K562 (cell line): ENCODE data around the gene MRPL37. TPM values are rescaled to one million over a fixed set of nuclear protein-coding genes. Genes with fewer than 3 reads are reported as not detected.

ENCODE experiments used
- ATAC-seq: fragments of 200-7000 bp; cut with Tn5 transposase; 3 replicates; pipeline ENCODE4 v1.9.1; 2020; ENCODE audit warnings: moderate library complexity
- BruUV-seq: library from RNA; stranded (reverse); fragments of 400-500 nt; replicated peaks from 2 replicates; lab custom pipeline; 2021; lab: Mats Ljungman, UMichigan
- CTCF ChIA-PET: fragments of 300-600 bp; formaldehyde crosslinking; extraction: SDS; loops from one replicate; lab custom pipeline; 2021; ENCODE audit warnings: low intra/inter-chr PET ratio; lab: Yijun Ruan, JAX
- POLR2A ChIA-PET: fragments of 300-600, 350-650 bp; sonication (Branson Sonifier 250); formaldehyde crosslinking; extraction: SDS; loops from one replicate; lab custom pipeline; 2021; ENCODE audit warnings: antibody characterized with exemption, inconsistent platforms; lab: Yijun Ruan, JAX
- DNase-seq, 4 experiments: peaks; one replicate each; pipeline versions ENCODE4 v3.0.0 to v3.0.0-alpha.2; 2011 to 2018; ENCODE audit warnings: low spot score in 3 of 4, mixed read lengths in 3 of 4; ENCODE audit errors: extremely low read depth in 1 of 4
- FAIRE-seq: peaks from 2 replicates; lab custom pipeline; 2011; peaks lifted over from hg19 to GRCh38; lab: Jason Lieb, UNC
- H2AFZ ChIP-seq: 2 replicates; pipeline ENCODE4 v1.6.0; 2011; ENCODE audit warnings: low read depth, low read length, control low read depth, inconsistent platforms
- H3K27ac ChIP-seq: fragments of 200-600 bp; 3 replicates; pipeline ENCODE4 v1.8.0; 2011; ENCODE audit warnings: low read depth, mild to moderate bottlenecking, control low read depth, inconsistent platforms, low read length, moderate library complexity, mixed read lengths; ENCODE audit errors: extremely low read depth
- H3K27me3 ChIP-seq, 2 experiments: fragments of 300-600 bp in 1 of 2; 2 replicates in 1 of 2; 3 replicates in 1 of 2; pipeline versions ENCODE4 v1.6.0 to v1.8.0; 2011; ENCODE audit warnings: inconsistent platforms in 2 of 2, low read length in 2 of 2, mild to moderate bottlenecking in 1 of 2, mixed read lengths in 1 of 2, moderate library complexity in 1 of 2; ENCODE audit not compliant: control insufficient read depth in 2 of 2, insufficient read depth in 2 of 2
- H3K36me3 ChIP-seq: fragments of 300-600 bp; 3 replicates; pipeline ENCODE4 v1.8.0; 2011; ENCODE audit warnings: mild to moderate bottlenecking, low read length, inconsistent platforms; ENCODE audit not compliant: control insufficient read depth, insufficient read depth
- H3K4me1 ChIP-seq, 2 experiments: fragments of 200-600 bp in 1 of 2; replicated peaks in 1 of 2; 2 replicates in 1 of 2; 3 replicates in 1 of 2; pipeline versions ENCODE4 v1.5.1 to v1.8.0; 2011; ENCODE audit warnings: inconsistent platforms in 2 of 2, low read length in 2 of 2, mild to moderate bottlenecking in 1 of 2, mixed read lengths in 1 of 2, moderate library complexity in 1 of 2; ENCODE audit not compliant: control insufficient read depth in 2 of 2, insufficient read depth in 2 of 2
- H3K4me2 ChIP-seq: 2 replicates; pipeline ENCODE4 v1.6.1; 2011; ENCODE audit warnings: low read length, control low read depth, inconsistent platforms, mixed read lengths; ENCODE audit not compliant: insufficient read depth
- H3K4me3 ChIP-seq: fragments of 200-600 bp; sonication (generic), shearing (Covaris generic); 2 replicates; pipeline ENCODE4 v1.5.1; 2016; ENCODE audit warnings: control low read depth, inconsistent platforms
- H3K79me2 ChIP-seq: fragments of 200-600 bp; 3 replicates; pipeline ENCODE4 v1.8.0; 2011; ENCODE audit warnings: low read length, inconsistent platforms; ENCODE audit not compliant: control insufficient read depth, insufficient read depth
- H3K9ac ChIP-seq, 2 experiments: 2 replicates each; pipeline versions ENCODE4 v1.6.0 to v1.6.1; 2011; ENCODE audit warnings: low read depth in 2 of 2, low read length in 2 of 2, control low read depth in 1 of 2, inconsistent platforms in 1 of 2, mild to moderate bottlenecking in 1 of 2, mixed read lengths in 1 of 2; ENCODE audit not compliant: insufficient read depth in 1 of 2
- H3K9me1 ChIP-seq: one replicate; pipeline ENCODE4 v1.6.0; 2011; ENCODE audit warnings: inconsistent platforms, mild to moderate bottlenecking, low read length, moderate library complexity; ENCODE audit not compliant: control insufficient read depth, insufficient read depth
- H3K9me3 ChIP-seq: replicated peaks from 2 replicates; pipeline ENCODE4 v1.5.1; 2011; ENCODE audit warnings: low read depth, low read length, inconsistent platforms; ENCODE audit not compliant: control insufficient read depth, insufficient read depth
- H4K20me1 ChIP-seq: replicated peaks from 2 replicates; pipeline ENCODE4 v1.6.1; 2011; ENCODE audit warnings: low read length, inconsistent platforms, mixed read lengths; ENCODE audit not compliant: control insufficient read depth, insufficient read depth
- CEBPB ChIP-seq: fragments of 450-650 bp; IDR thresholded peaks from 2 replicates; pipeline ENCODE4 v1.6.1; 2016; ENCODE audit warnings: missing genetic modification characterization, missing compliant biosample characterization
- ZBTB40 ChIP-seq, 2 experiments: fragments of 450-650 bp in 1 of 2; sonication (generic) in 1 of 2; formaldehyde crosslinking in 1 of 2; IDR thresholded peaks; 2 replicates each; pipeline versions ENCODE4 v1.7.1 to v1.9.0; 2016 to 2022; ENCODE audit warnings: inconsistent platforms in 1 of 2, mild to moderate bottlenecking in 1 of 2, missing genetic modification reagents in 1 of 2
- WGBS: fragments of 100-300 bp; shearing (Covaris generic); methylation state at CpG from one replicate; pipeline ENCODE4 v1.1.6; 2016; ENCODE audit warnings: low coverage, mixed read lengths; ENCODE audit not compliant: insufficient coverage; ENCODE audit errors: missing lambda C conversion rate; 5-methylcytosine and 5-hydroxymethylcytosine counted together
- in situ Hi-C: fragments of 300-500 bp; cut with MboI; formaldehyde crosslinking; loops from 4 replicates; pipeline ENCODE4 v1.15.0; 2018; ENCODE audit warnings: inconsistent platforms, mixed read lengths
- intact Hi-C: fragments of 100-400 bp; cut with micrococcal nuclease; formaldehyde crosslinking; loops from 2 replicates; pipeline ENCODE4 v1.14.2; 2022
- polyA plus RNA-seq, 8 experiments: library from polyadenylated mRNA; depleted of rRNA in 4 of 8; stranded (reverse) in 5 of 8; unstranded in 3 of 8; fragments of >200 nt; fragmentation: Nextera tagmentation in 2 of 8; fragmentation: Illumina TruSeq in 1 of 8; extraction: Ambion mirVana in 2 of 8; extraction: Trizol in 1 of 8; gene quantifications; 2 replicates each; pipeline versions ENCODE4 v1.2.1 to v1.2.3, GENCODE V29; 2011 to 2014; ENCODE audit warnings: inconsistent platforms in 1 of 8, missing spikeins in 1 of 8
- total RNA-seq, 7 experiments: library from RNA; depleted of rRNA in 6 of 7; stranded (reverse); fragments of >200 nt in 6 of 7; fragmentation: Illumina TruSeq in 2 of 7; extraction: Trizol in 2 of 7; gene quantifications; 2 replicates each; pipeline versions ENCODE4 v1.2.1 to v1.2.3, GENCODE V29; 2011 to 2021; ENCODE audit warnings: low replicate concordance in 1 of 7

Gene MRPL37
- total and polyA plus RNA-seq, 9 of the 15 experiments (the other 6 are each of a cell fraction or from before 2014, with no cell fraction given), result 52.2 to 303 (median 180) TPM

- H3K79me2 ChIP-seq, result peaks cover 24% of the 10 kb centered on the region; the same call in 2 of the 3 replicates
- H2AFZ ChIP-seq, result no peak overlapping the region
- no peak overlapping the region for H3K9ac ChIP-seq
- TF ChIP-seq CEBPB (tag), result no peak
- peak; percentile 89 for TF ChIP-seq ZBTB40 (IDR thresholded peaks at IDR 0.05)
- TF ChIP-seq ZBTB40 (CRISPR knock-in tag; IDR thresholded peaks at IDR 0.05), result no peak; the same call in 1 of the 2 replicates
- in situ Hi-C loops, result no loop called here
- 84% methylated on average over 2 of the region's 2 CpGs for WGBS
- no peak overlapping the region for H3K27ac ChIP-seq
- no peak for FAIRE-seq
- H3K36me3 ChIP-seq, result peaks cover 42% of the 10 kb centered on the region; the same call in 2 of the 3 replicates
- BruUV-seq, result no TSS peak
- H3K9me1 ChIP-seq, result peaks cover 7% of the 10 kb centered on the region
- no peaks in the 10 kb centered on the region for H3K9me3 ChIP-seq
- ATAC-seq, result no peak
- no peak overlapping the region for H3K4me2 ChIP-seq
- CTCF ChIA-PET, result no interaction called here
- POLR2A ChIA-PET, result interaction anchor here (0.5 kb wide), 1 partner anchor 322 kb away, joined by 3 read pairs; no protein-coding TSS in a partner anchor
- H3K27me3 ChIP-seq, result no peaks in the 10 kb centered on the region
- H4K20me1 ChIP-seq, result peaks cover 52% of the 10 kb centered on the region
- H3K4me1 ChIP-seq, result peaks cover 0 to 3% of the 10 kb centered on the region in 2 experiments; a peak in 2 of 5 replicates
- H3K4me3 ChIP-seq, result no peak overlapping the region
- no peak for DNase-seq
- intact Hi-C loops, result no loop called here
Observed at GRCh38 chr1:54266195-54266594, 66.2 kb downstream of the MRPL37 start.
